HG02938 (cell line): Measurements from ENCODE around the gene ETFA.

Experiments
- ATAC-seq: cut with Tn5 transposase; IDR thresholded peaks from one replicate; pipeline ENCODE4 v1.9.1; 2021; ENCODE audit warnings: mild to moderate bottlenecking, moderate library complexity; ENCODE audit not compliant: unreplicated experiment

Gene ETFA

GRCh38 chr15:76340803-76341365 is 29.6 kb upstream of the ETFA start:
- no peak for ATAC-seq

- no peak for ATAC-seq
Observed at GRCh38 chr15:76340198-76340802, 29.0 kb upstream of the ETFA start.

- ATAC-seq: no peak
Observed at GRCh38 chr15:76339305-76340197, 28.3 kb upstream of the ETFA start.

DNA sequence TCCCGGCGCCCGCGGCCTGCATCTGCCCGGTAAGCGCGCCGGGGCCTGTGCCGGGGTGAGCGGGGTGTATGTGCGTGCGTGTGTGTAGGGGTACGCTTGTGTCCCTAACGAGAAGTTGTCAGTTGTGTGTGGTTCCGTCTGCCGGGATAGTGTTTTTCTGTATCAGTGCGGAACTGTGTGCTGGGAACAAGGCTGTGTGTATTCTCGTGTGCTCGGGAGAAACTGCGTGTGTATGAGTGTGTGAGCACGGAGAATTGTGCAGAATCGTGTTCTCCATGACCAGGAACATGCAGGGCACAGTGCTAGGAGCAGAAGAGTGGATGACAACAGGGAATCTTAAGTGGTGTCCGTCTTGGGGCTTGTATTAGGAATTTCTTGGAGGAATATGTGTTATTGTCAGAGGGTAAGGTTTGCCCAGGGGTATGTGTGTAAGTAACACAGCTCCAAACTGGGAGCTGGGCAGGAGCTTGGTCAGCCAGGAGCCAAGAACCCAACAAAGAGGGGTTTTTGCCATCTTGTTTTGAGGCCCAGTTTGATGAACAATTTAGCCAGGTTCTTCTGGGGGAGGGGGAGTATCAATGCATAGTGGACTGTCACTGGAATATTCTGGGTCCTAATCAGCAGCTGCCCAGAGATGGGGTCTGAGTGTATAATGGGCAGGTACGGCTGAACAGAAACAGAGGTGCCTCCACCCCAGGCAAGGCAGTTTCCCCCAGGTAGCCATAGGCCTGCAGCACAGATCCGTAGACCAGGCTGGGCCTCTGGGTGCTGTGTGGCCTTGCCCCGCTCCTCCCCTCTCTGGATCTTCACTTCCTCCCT is 27.4 kb upstream of the ETFA start:
- no peak for ATAC-seq

DNA sequence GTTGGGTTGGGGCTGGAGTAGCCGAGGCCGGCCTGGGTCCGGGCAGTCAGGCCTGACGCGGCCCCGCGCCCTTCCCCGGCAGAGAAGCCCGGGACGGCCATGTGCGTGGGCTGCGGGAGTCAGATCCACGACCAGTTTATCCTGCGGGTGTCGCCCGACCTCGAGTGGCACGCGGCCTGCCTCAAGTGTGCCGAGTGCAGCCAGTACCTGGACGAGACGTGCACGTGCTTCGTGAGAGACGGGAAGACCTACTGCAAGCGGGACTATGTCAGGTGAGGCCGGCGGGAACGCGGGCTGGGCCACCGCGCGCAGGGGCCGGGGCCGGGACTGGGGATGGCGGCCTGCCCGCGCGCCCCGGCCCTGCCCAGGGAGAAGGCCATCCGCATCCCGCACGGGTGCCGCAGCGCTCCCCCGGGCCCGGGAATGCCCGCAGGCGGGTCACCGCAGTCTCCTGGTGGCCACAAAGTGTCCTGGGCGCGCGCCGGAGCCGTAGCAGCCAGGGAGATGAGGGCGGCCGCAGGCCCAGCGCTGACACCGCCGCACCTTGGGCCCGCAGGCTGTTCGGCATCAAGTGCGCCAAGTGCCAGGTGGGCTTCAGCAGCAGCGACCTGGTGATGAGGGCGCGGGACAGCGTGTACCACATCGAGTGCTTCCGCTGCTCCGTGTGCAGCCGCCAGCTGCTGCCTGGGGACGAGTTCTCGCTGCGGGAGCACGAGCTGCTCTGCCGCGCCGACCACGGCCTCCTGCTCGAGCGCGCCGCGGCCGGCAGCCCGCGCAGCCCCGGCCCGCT is 26.6 kb upstream of the ETFA start:
- no peak for ATAC-seq

DNA sequence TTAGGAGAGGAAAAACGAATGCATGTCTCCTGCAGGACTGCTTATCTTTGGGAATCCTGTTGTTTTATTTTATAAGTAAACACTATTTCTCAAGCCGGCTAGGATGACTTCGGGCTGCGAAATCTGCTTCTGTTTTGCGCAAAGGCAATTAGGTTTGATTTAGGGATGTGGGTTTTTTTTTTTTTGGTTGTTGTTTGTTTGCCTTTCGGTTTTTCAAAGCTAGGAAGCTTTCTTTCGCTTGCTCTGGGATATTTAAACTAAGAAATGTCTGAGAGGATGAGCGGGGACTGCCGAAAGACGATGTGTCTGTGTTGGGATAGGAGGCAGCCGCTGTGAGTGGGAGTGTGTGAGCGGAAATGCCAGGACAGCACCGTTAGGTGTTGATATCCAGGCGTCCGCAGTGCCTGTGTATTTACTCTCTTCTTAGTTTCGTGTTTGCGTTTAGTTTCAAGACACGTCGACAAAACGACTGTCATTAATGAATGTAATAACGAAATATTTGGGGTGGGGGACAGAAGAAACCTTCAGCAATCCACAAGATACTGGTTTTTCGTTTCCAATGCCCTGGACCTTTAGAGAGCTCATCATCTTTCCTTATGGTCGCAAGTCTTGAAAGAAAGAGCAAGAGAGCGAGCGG is 25.9 kb upstream of the ETFA start:
- no peak for ATAC-seq

DNA sequence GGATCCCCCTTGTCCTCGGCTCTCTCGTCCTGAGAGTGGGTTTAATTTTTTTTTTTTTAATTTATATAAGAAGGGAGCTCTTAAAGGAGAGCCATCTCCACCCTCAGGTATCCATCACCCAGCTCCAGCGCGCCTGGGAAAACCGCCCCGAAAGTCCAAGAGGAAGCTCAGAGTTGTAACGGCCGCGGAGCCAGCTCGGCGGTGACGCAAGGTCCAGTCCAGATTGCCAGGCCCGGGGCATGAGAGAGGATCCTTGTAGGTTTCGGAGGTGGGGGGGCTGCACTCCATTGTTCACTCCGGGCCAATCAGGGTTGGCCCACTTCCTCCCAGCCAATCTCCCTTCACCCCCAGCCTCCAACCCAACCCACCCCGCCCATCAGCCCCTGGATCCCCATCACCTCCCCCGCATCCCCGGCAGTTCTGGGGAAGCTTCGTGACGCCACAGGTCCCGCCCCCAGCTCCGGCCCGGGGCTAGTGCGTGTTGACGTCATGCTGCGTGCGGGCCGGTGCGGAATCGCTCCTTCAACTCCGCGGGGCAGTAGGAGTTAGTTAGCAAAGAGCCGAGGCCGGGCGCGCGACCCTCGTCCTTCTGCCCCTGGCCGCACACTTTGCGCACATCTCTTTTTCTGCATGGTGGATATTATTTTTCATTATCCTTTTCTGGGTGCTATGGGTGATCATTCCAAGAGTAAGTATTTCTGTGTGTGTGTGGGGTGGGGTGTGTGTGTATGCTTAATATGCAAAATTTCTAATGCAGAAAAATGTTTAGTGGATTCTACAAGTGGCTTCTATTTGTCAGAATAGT is 25.2 kb upstream of the ETFA start, which contains the start of gene ISL2:
ISL2 (plus strand) TSS at position 520 of the 805 bp plus-strand sequence; CDS start at position 631, 111 bp downstream.
- peak; percentile 38 for ATAC-seq

DNA sequence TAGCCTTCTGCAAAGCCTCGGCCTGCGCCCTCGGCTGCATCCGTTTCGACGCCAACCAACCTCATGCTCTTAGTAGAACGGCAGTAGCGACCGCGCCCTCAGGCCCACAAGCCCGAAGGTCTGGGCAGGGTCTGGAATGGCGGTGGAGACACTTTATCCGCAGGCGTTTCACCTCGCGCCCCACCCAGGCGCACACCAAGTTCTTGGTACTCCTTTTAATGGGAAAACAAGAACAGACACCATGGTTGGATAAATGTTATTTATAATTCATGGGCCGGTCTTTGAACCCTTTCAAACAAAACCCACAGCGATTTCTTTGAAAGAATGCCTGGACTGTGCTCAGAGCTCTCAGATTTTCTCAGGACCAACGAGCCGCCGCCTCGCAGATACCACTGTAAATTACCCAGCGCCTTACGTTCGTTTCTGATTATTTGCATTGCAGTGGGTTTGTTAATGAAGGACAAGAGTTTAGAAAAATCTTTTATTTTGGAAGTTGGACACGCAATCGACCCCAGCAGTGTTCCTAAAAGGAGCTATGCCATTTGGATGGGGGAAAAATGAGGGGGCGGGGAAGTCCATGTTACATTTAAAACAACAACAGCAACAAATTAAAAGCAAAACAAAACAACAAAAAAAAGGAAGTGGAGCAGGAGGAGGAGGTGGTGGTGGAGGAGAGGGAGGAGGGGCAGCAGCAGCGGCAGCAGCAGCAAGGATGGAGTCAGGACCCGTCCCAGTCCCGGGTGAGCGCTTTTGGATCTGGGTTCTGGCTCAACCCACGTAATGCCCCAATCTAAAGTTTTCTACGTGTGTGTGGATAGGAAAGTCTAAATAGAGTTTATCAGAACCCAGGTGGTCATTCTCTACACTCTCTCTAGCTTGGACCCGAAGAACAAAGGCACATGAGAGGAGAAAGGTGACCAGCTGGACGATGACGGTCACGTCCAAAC is 24.3 kb upstream of the ETFA start:
- no peak for ATAC-seq

GRCh38 chr15:76334438-76335306 is 23.4 kb upstream of the ETFA start:
- no peak for ATAC-seq

- no peak for ATAC-seq
Observed at GRCh38 chr15:76333720-76334437, 22.6 kb upstream of the ETFA start.

DNA sequence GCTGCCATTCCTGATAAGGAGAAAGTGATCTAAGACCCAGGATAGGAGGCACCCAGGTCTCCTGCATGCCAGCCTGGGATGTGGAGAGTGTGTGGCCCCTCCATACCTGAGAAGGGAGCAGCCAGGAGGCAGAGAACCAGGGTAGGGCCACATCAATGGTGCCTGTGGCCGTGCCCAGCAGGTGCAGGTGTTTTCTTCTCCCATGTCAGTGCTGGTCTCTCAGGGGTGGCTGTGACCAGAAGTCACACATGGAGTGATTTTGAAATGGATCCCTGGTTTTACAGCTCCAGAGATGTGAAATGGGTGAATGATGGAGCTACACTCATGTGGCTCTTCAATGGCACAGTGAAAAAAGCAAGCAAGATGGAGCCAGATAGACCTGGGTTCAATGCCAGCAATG is 22.0 kb upstream of the ETFA start:
- ATAC-seq: no peak

- no peak for ATAC-seq
Observed at GRCh38 chr15:76332796-76333195, 21.5 kb upstream of the ETFA start.

GRCh38 chr15:76330080-76330680 is 18.9 kb upstream of the ETFA start:
- no peak for ATAC-seq

- ATAC-seq: no peak
Observed at GRCh38 chr15:76328958-76329357, 17.7 kb upstream of the ETFA start.

- no peak for ATAC-seq
Observed at GRCh38 chr15:76328106-76328696, 16.9 kb upstream of the ETFA start.
